HG03565 (cell line): ENCODE measurements around the gene ADSL.

Experiments used
- ATAC-seq: cut with Tn5 transposase; IDR thresholded peaks from one replicate; pipeline ENCODE4 v1.9.1; 2021; ENCODE audit warnings: mild to moderate bottlenecking, moderate library complexity; ENCODE audit not compliant: unreplicated experiment

The ADSL gene

GRCh38 chr22:40326905-40327735 is 19.2 kb upstream of the ADSL start:
- ATAC-seq: no peak

- ATAC-seq: no peak
Measured at GRCh38 chr22:40328546-40329456, 17.5 kb upstream of the ADSL start.

GRCh38 chr22:40329466-40329865 is 16.8 kb upstream of the ADSL start:
- no peak for ATAC-seq

- ATAC-seq: no peak
Measured at GRCh38 chr22:40330086-40330485, 16.2 kb upstream of the ADSL start.

- no peak for ATAC-seq
Measured at GRCh38 chr22:40330615-40331014, 15.7 kb upstream of the ADSL start.

GRCh38 chr22:40331706-40332105 is 14.6 kb upstream of the ADSL start:
- ATAC-seq: no peak

GRCh38 chr22:40332319-40332781 is 13.9 kb upstream of the ADSL start:
- ATAC-seq: no peak

GRCh38 chr22:40334060-40334459 is 12.2 kb upstream of the ADSL start:
- no peak for ATAC-seq

GRCh38 chr22:40334899-40335298 is 11.4 kb upstream of the ADSL start:
- no peak for ATAC-seq

GRCh38 chr22:40335358-40335757 is 10.9 kb upstream of the ADSL start:
- ATAC-seq: no peak

- no peak for ATAC-seq
Measured at GRCh38 chr22:40340044-40340443, 6.3 kb upstream of the ADSL start.

GRCh38 chr22:40341604-40342003 is 4.7 kb upstream of the ADSL start:
- no peak for ATAC-seq

- ATAC-seq: no peak
Measured at GRCh38 chr22:40342521-40342920, 3.8 kb upstream of the ADSL start.

- no peak for ATAC-seq
Measured at GRCh38 chr22:40345271-40345670, 1.0 kb upstream of the ADSL start.

- peak; percentile 11 for ATAC-seq
Measured at GRCh38 chr22:40345815-40346184, 500 bp upstream of the ADSL start.

GRCh38 chr22:40347300-40347699 is 1.0 kb downstream of the ADSL start:
- no peak for ATAC-seq

GRCh38 chr22:40348025-40348658 is 1.8 kb downstream of the ADSL start:
- no peak for ATAC-seq

GRCh38 chr22:40352763-40353162 is 6.5 kb downstream of the ADSL start:
- no peak for ATAC-seq

GRCh38 chr22:40361100-40361499 is 14.8 kb downstream of the ADSL start:
- ATAC-seq: no peak

GRCh38 chr22:40363059-40363458 is 16.8 kb downstream of the ADSL start:
- no peak for ATAC-seq

- no peak for ATAC-seq
Measured at GRCh38 chr22:40364431-40364830, 18.1 kb downstream of the ADSL start.
